H1 (cell line): ENCODE data around the gene IL6R. TPM values are rescaled to one million over a fixed set of nuclear protein-coding genes. Genes with fewer than 3 reads are reported as not detected.

Source experiments
- ATF2 ChIP-seq: IDR thresholded peaks from 2 replicates; pipeline ENCODE4 v1.6.1; 2012; ENCODE audit warnings: low read length, inconsistent platforms
- CEBPB ChIP-seq: IDR thresholded peaks from 2 replicates; pipeline ENCODE4 v1.6.1; 2012; ENCODE audit warnings: low read depth, low read length
- CTBP2 ChIP-seq: IDR thresholded peaks from 2 replicates; pipeline ENCODE4 v1.7.0; 2011; ENCODE audit warnings: borderline replicate concordance, mild to moderate bottlenecking, moderate library complexity, mixed read lengths, low read length; ENCODE audit not compliant: insufficient read depth, insufficient read length
- KDM4A ChIP-seq: IDR thresholded peaks from one replicate; pipeline ENCODE4 v1.7.1; 2012; ENCODE audit warnings: low read depth, mild to moderate bottlenecking, moderate library complexity, low read length, inconsistent platforms; ENCODE audit not compliant: severe bottlenecking
- SUZ12 ChIP-seq: fragments of 200-600 bp; sonication (generic); IDR thresholded peaks from 2 replicates; pipeline ENCODE4 v1.6.1; 2012; ENCODE audit warnings: mild to moderate bottlenecking, inconsistent platforms, low read length, moderate library complexity, mixed read lengths
- polyA plus RNA-seq, 7 experiments: library from polyadenylated mRNA; depleted of rRNA in 3 of 7; stranded (reverse) in 5 of 7; unstranded in 2 of 7; fragments of >200 nt in 5 of 7; fragments of 200-250 nt in 2 of 7; gene quantifications; 1 replicate in 5 of 7; 2 replicates in 1 of 7; 4 replicates in 1 of 7; pipeline versions ENCODE4 v1.2.1 to v1.2.3, GENCODE V29; 2011 to 2013; ENCODE audit warnings: missing spikeins in 2 of 7, mixed read lengths in 2 of 7
- total RNA-seq: library from RNA; stranded (reverse); fragmentation: NEBNext Ultra II Directional; extraction: Animal tissue kit (Norgen Biotek cat#: 25700); gene quantifications from 2 replicates; pipeline ENCODE4 v1.2.1, GENCODE V29; 2021

Gene IL6R
- total and polyA plus RNA-seq, 2 of the 8 experiments (the other 6 are each of a cell fraction or from before 2014, with no cell fraction given), result 2.3 to 3.0 TPM

DNA sequence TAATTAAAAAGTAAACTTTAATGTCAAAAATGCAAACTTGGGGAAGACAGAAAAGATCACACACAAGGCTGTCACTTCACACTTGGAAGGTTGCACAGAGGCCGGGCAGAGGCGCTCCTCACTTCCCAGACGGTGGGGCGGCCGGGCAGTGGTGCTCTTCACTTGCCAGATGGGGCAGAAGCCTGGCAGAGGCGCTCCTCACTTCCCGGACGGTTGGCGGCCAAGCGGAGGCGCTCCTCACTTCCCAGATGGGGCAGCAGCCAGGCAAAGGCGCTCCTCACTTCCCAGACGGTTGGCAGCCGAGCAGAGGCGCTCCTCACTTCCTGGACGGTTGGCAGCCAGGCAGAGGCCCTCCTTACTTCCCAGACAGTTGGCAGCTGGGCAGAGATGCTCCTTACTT lies 25.8 kb upstream of the IL6R start (continued):
- TF ChIP-seq ATF2 (no peak), SUZ12 (no peak), KDM4A (no peak), CTBP2 (no peak), CEBPB (no peak)
